Mesenchymal stem cell (in vitro differentiated cells and primary cell): Measurements from ENCODE around the gene LRRTM4.

Source experiments
- DNase-seq: peaks from one replicate; pipeline ENCODE4 v3.0.0-alpha.2; 2013
- H2AFZ ChIP-seq: one replicate; pipeline ENCODE4 v1.6.1; 2013; ENCODE audit warnings: low read depth, mild to moderate bottlenecking, control low read depth, inconsistent platforms, low read length, moderate library complexity
- H2AK5ac ChIP-seq: 2 replicates; pipeline ENCODE4 v1.6.1; 2013; ENCODE audit warnings: low read length, moderate library complexity, mild to moderate bottlenecking, inconsistent platforms; ENCODE audit not compliant: severe bottlenecking
- H2BK120ac ChIP-seq: one replicate; pipeline ENCODE4 v1.6.1; 2013; ENCODE audit warnings: low read depth, mild to moderate bottlenecking, inconsistent platforms, low read length, moderate library complexity
- H2BK12ac ChIP-seq, 2 experiments: one replicate each; pipeline ENCODE4 v1.6.1; 2013; ENCODE audit warnings: inconsistent platforms in 2 of 2, low read length in 2 of 2, mild to moderate bottlenecking in 2 of 2, moderate library complexity in 2 of 2, control low read depth in 1 of 2
- H2BK15ac ChIP-seq: one replicate; pipeline ENCODE4 v1.6.1; 2013; ENCODE audit warnings: mild to moderate bottlenecking, low read depth, inconsistent platforms; ENCODE audit not compliant: poor library complexity, severe bottlenecking
- H2BK5ac ChIP-seq: 2 replicates; pipeline ENCODE4 v1.6.1; 2013; ENCODE audit warnings: low read depth, mild to moderate bottlenecking, low read length, control low read depth, inconsistent platforms; ENCODE audit not compliant: poor library complexity, severe bottlenecking
- H3K14ac ChIP-seq, 2 experiments: one replicate each; pipeline ENCODE4 v1.6.1; 2013; ENCODE audit warnings: inconsistent platforms in 2 of 2, low read length in 2 of 2, control low read depth in 1 of 2, mild to moderate bottlenecking in 1 of 2, moderate library complexity in 1 of 2
- H3K18ac ChIP-seq, 2 experiments: one replicate each; pipeline ENCODE4 v1.6.1; 2013; ENCODE audit warnings: inconsistent platforms in 2 of 2, low read length in 2 of 2, control low read depth in 1 of 2, low read depth in 1 of 2, mild to moderate bottlenecking in 1 of 2
- H3K23ac ChIP-seq, 2 experiments: one replicate each; pipeline ENCODE4 v1.6.1; 2013; ENCODE audit warnings: inconsistent platforms in 2 of 2, low read length in 2 of 2, mild to moderate bottlenecking in 2 of 2, moderate library complexity in 2 of 2, control low read depth in 1 of 2
- H3K27ac ChIP-seq: 2 replicates; pipeline ENCODE4 v1.5.1; 2013; ENCODE audit warnings: mild to moderate bottlenecking, moderate library complexity, low read length, control low read depth, inconsistent platforms; ENCODE audit not compliant: poor library complexity, severe bottlenecking
- H3K27me3 ChIP-seq, 2 experiments: 2 replicates each; pipeline versions ENCODE4 v1.6.1 to v1.7.0; 2013; ENCODE audit warnings: low read length in 2 of 2, mild to moderate bottlenecking in 2 of 2, moderate library complexity in 2 of 2, control low read depth in 1 of 2, inconsistent platforms in 1 of 2; ENCODE audit not compliant: control insufficient read depth in 1 of 2, insufficient read depth in 1 of 2
- H3K36me3 ChIP-seq, 2 experiments: 2 replicates each; pipeline versions ENCODE4 v1.6.1 to v1.7.0; 2013; ENCODE audit warnings: low read length in 2 of 2, control low read depth in 1 of 2, inconsistent platforms in 1 of 2, low read depth in 1 of 2, mild to moderate bottlenecking in 1 of 2; ENCODE audit not compliant: insufficient read depth in 2 of 2, control insufficient read depth in 1 of 2
- H3K4ac ChIP-seq, 2 experiments: one replicate each; pipeline ENCODE4 v1.6.1; 2013; ENCODE audit warnings: inconsistent platforms in 2 of 2, low read length in 2 of 2, mild to moderate bottlenecking in 2 of 2, moderate library complexity in 2 of 2, control low read depth in 1 of 2, low read depth in 1 of 2
- H3K4me1 ChIP-seq: 2 replicates; pipeline ENCODE4 v1.6.1; 2013; ENCODE audit warnings: low read depth, low read length, control low read depth; ENCODE audit not compliant: control insufficient read depth, insufficient read depth
- H3K4me2 ChIP-seq: 2 replicates; pipeline ENCODE4 v1.6.1; 2013; ENCODE audit warnings: low read length, mild to moderate bottlenecking, inconsistent platforms; ENCODE audit not compliant: poor library complexity, severe bottlenecking
- H3K4me3 ChIP-seq, 2 experiments: 2 replicates each; pipeline versions ENCODE4 v1.5.1 to v1.7.0; 2013; ENCODE audit warnings: low read length in 2 of 2, mild to moderate bottlenecking in 2 of 2, control low read depth in 1 of 2, low read depth in 1 of 2; ENCODE audit not compliant: insufficient read depth in 1 of 2
- H3K79me1 ChIP-seq: replicated peaks from 2 replicates; pipeline ENCODE4 v1.6.1; 2013; ENCODE audit warnings: mild to moderate bottlenecking, control low read depth, low read length, inconsistent platforms; ENCODE audit not compliant: poor library complexity, severe bottlenecking
- H3K9ac ChIP-seq: 2 replicates; pipeline ENCODE4 v1.7.0; 2013; ENCODE audit warnings: mild to moderate bottlenecking, low read length, moderate library complexity
- H3K9me3 ChIP-seq: 2 replicates; pipeline ENCODE4 v1.7.0; 2013; ENCODE audit warnings: mild to moderate bottlenecking, low read length; ENCODE audit not compliant: control insufficient read depth
- H4K8ac ChIP-seq: one replicate; pipeline ENCODE4 v1.6.1; 2013; ENCODE audit warnings: inconsistent platforms, mild to moderate bottlenecking, low read length, moderate library complexity
- H4K91ac ChIP-seq: one replicate; pipeline ENCODE4 v1.6.1; 2013; ENCODE audit warnings: mild to moderate bottlenecking, low read length, inconsistent platforms
- WGBS: methylation state at CpG from one replicate; pipeline ENCODE4 v1.1.7; 2013; ENCODE audit warnings: mixed read lengths; 5-methylcytosine and 5-hydroxymethylcytosine counted together

LRRTM4 gene

DNA sequence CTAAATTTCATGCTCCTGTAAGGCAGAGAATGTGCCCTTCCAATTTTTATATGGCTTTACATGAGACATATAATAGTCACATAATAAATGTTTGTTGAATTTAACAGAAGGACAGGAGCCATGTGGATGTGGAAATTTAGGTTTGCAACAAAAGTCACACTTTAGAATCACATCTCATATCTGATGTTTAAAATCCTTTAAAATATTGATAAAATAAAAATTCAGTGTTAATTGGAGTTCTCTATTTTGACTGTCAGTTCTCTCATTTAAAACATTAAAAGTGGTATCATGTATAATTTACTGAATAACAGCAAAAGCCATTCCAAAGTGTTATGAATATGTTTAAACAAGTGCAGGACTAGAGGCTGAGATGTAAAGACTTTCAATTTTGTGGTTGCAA, 594.1 kb downstream of the LRRTM4 start:
- H3K27ac ChIP-seq = no peak overlapping the region
- H3K4me1 ChIP-seq = no peaks in the 10 kb centered on the region
- H3K9me3 ChIP-seq = no peaks in the 10 kb centered on the region
- H2BK5ac ChIP-seq = no peak overlapping the region
- H3K18ac ChIP-seq = no peak overlapping the region
- H2AFZ ChIP-seq = no peak overlapping the region
- H4K91ac ChIP-seq = no peak overlapping the region
- no peaks in the 10 kb centered on the region for H3K79me1 ChIP-seq
- no peaks in the 10 kb centered on the region for H3K27me3 ChIP-seq
- H3K9ac ChIP-seq = no peak overlapping the region
- no peak overlapping the region for H3K4me2 ChIP-seq
- H2BK15ac ChIP-seq = no peak overlapping the region
- H3K36me3 ChIP-seq = no peaks in the 10 kb centered on the region
- H2BK12ac ChIP-seq = no peak overlapping the region
- no peak overlapping the region for H3K4me3 ChIP-seq
- no peak for DNase-seq
- no peak overlapping the region for H3K4ac ChIP-seq
- no peak overlapping the region for H2BK120ac ChIP-seq
- no peak overlapping the region for H2AK5ac ChIP-seq
- no peak overlapping the region for H4K8ac ChIP-seq
- H3K14ac ChIP-seq = no peak overlapping the region
- no peak overlapping the region for H3K23ac ChIP-seq

DNA sequence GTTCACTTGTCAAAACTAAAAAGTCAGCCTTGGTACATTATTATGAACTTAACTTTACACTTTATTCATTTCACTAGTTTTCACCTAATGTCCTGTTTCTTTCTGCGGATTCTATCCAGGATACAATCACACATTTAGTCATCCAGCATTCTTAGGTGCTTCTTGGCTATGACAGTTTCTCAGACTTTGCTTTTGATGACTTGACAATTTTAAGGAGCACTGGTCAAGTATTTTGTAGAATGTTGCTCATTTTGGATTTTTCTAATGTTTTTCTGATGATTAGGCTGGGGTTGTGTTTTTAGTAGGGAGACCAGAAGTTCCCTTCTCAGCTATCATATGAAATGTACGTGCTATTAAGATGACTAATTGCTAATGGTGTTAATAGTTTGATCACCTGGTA, 601.2 kb downstream of the LRRTM4 start:
- H3K4me2 ChIP-seq = no peak overlapping the region
- no peak overlapping the region for H3K4ac ChIP-seq
- no peak overlapping the region for H4K8ac ChIP-seq
- no peak for DNase-seq
- H3K14ac ChIP-seq = no peak overlapping the region
- no peak overlapping the region for H3K9ac ChIP-seq
- H3K4me1 ChIP-seq = no peaks in the 10 kb centered on the region
- no peak overlapping the region for H2AFZ ChIP-seq
- no peaks in the 10 kb centered on the region for H3K79me1 ChIP-seq
- no peak overlapping the region for H3K23ac ChIP-seq
- no peak overlapping the region for H2BK120ac ChIP-seq
- H4K91ac ChIP-seq = no peak overlapping the region
- no peaks in the 10 kb centered on the region for H3K9me3 ChIP-seq
- H2BK15ac ChIP-seq = no peak overlapping the region
- no peak overlapping the region for H2BK5ac ChIP-seq
- H2AK5ac ChIP-seq = no peak overlapping the region
- no peak overlapping the region for H3K4me3 ChIP-seq
- 89% methylated on average over 1 of the region's 2 CpGs for WGBS
- no peaks in the 10 kb centered on the region for H3K27me3 ChIP-seq
- no peak overlapping the region for H3K18ac ChIP-seq
- no peak overlapping the region for H2BK12ac ChIP-seq
- no peaks in the 10 kb centered on the region for H3K36me3 ChIP-seq
- no peak overlapping the region for H3K27ac ChIP-seq

DNA sequence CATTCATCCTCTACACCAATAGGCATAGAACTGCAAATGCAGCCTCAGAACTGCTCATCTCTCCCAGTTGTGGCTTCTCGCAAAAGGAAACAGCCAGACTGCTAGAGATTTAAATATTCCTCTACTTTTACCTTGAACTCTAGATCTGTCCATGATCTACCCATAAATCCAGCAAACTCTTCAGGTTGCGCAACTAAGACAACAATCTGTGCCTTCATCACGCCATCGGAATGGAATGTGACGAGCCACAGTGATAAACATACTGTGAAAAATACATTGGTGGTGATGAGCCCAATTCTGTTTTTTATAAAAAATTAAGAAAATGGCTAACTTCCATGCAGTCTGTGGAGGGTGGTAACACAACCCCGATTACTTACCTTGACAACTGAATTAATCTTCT, 626.7 kb downstream of the LRRTM4 start:
- Histone ChIP-seq H3K9ac (no peak overlapping the region), H3K4me1 (no peaks in the 10 kb centered on the region), H3K14ac (no peak overlapping the region), H3K4ac (no peak overlapping the region), H3K18ac (no peak overlapping the region), H3K36me3 (no peaks in the 10 kb centered on the region), H3K4me3 (no peak overlapping the region), H4K8ac (no peak overlapping the region), H2BK12ac (no peak overlapping the region), H3K4me2 (no peak overlapping the region), H2AK5ac (no peak overlapping the region), H3K23ac (no peak overlapping the region), H2AFZ (no peak overlapping the region), H3K79me1 (no peaks in the 10 kb centered on the region), H3K27ac (no peak overlapping the region), H3K27me3 (no peaks in the 10 kb centered on the region), H2BK5ac (no peak overlapping the region), H2BK120ac (no peak overlapping the region), H2BK15ac (no peak overlapping the region), H4K91ac (no peak overlapping the region), H3K9me3 (no peaks in the 10 kb centered on the region)
- DNase-seq = peak; percentile 75
- WGBS = 44% methylated on average over 5 of the region's 6 CpGs

DNA sequence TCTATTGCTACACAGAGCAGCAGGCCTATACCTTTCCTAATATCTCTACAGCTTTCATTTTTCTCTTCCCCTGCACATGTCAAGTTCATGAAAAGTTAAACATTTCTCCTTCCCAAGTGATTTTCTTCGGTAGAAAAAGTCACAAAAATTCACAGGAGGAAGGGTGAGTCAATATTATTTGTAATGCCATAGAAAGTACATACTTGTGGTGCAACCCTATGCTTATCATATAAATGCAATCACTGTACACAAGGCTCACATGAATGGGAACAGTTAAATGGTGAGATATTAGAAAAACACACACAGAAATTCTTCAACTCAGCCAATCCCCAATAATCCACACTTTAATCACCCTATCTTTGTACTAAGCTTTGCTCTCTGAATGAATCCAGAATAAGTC, 651.6 kb downstream of the LRRTM4 start:
- no peak overlapping the region for H2BK12ac ChIP-seq
- H3K27me3 ChIP-seq = no peaks in the 10 kb centered on the region
- H2AFZ ChIP-seq = no peak overlapping the region
- peak; percentile 39 for DNase-seq
- H2BK120ac ChIP-seq = no peak overlapping the region
- H3K4me2 ChIP-seq = no peak overlapping the region
- H3K27ac ChIP-seq = no peak overlapping the region
- no CpG with 5 or more reads among the region's 1 CpG for WGBS
- H3K4ac ChIP-seq = no peak overlapping the region
- no peaks in the 10 kb centered on the region for H3K79me1 ChIP-seq
- no peak overlapping the region for H2AK5ac ChIP-seq
- H3K36me3 ChIP-seq = no peaks in the 10 kb centered on the region
- no peak overlapping the region for H4K91ac ChIP-seq
- H3K9me3 ChIP-seq = no peaks in the 10 kb centered on the region
- no peak overlapping the region for H3K23ac ChIP-seq
- no peak overlapping the region for H3K4me3 ChIP-seq
- no peaks in the 10 kb centered on the region for H3K4me1 ChIP-seq
- H3K9ac ChIP-seq = no peak overlapping the region
- no peak overlapping the region for H3K14ac ChIP-seq
- no peak overlapping the region for H2BK15ac ChIP-seq
- no peak overlapping the region for H2BK5ac ChIP-seq
- no peak overlapping the region for H4K8ac ChIP-seq
- no peak overlapping the region for H3K18ac ChIP-seq
